SK-N-SH treated with all-trans-retinoic acid at 6 μM for 48 hours (cell line): ENCODE results near the gene SKA2.

ENCODE experiments used
- ATAC-seq: fragments of 200-7000 bp; cut with Tn5 transposase; 3 replicates; pipeline ENCODE4 v1.9.1; 2020; ENCODE audit warnings: mild to moderate bottlenecking, moderate library complexity
- ARNTL ChIP-seq: fragments of 450-650 bp; formaldehyde crosslinking; IDR thresholded peaks from 2 replicates; pipeline ENCODE4 v1.5.0; 2020; ENCODE audit warnings: low read depth, mild to moderate bottlenecking, moderate library complexity, borderline replicate concordance
- BACH2 ChIP-seq: fragments of 250-450 bp; sonication (Bioruptor Pico); IDR thresholded peaks from 2 replicates; pipeline ENCODE4 v1.9.0; 2021; ENCODE audit warnings: mild to moderate bottlenecking, borderline replicate concordance
- CSDC2 ChIP-seq: fragments of 250-450 bp; sonication (Bioruptor Pico); IDR thresholded peaks from 2 replicates; pipeline ENCODE4 v1.5.0; 2020; ENCODE audit warnings: mild to moderate bottlenecking, moderate library complexity
- ESRRG ChIP-seq: fragments of 250-450 bp; sonication (Bioruptor Pico); IDR thresholded peaks from 2 replicates; pipeline ENCODE4 v1.6.1; 2021; ENCODE audit warnings: mild to moderate bottlenecking
- GLIS3 ChIP-seq: fragments of 250-450 bp; sonication (Bioruptor Pico); IDR thresholded peaks from 2 replicates; pipeline ENCODE4 v1.5.0; 2020; ENCODE audit warnings: mild to moderate bottlenecking, moderate library complexity
- ISL1 ChIP-seq: fragments of 250-450 bp; sonication (Bioruptor Pico); IDR thresholded peaks from 2 replicates; pipeline ENCODE4 v2.1.2; 2022; ENCODE audit warnings: mild to moderate bottlenecking, moderate library complexity
- OSR1 ChIP-seq: fragments of 250-450 bp; sonication (Bioruptor Pico); IDR thresholded peaks from 2 replicates; pipeline ENCODE4 v1.8.0; 2022; ENCODE audit warnings: moderate library complexity, mild to moderate bottlenecking, inconsistent platforms
- PPARA ChIP-seq: fragments of 250-450 bp; sonication (Bioruptor Pico); IDR thresholded peaks from 2 replicates; pipeline ENCODE4 v1.5.0; 2020; ENCODE audit warnings: mild to moderate bottlenecking, borderline replicate concordance
- RARB ChIP-seq: fragments of 250-450 bp; sonication (Bioruptor Pico); IDR thresholded peaks from 2 replicates; pipeline ENCODE4 v1.8.0; 2021; ENCODE audit warnings: mild to moderate bottlenecking, moderate library complexity
- SNAI2 ChIP-seq: fragments of 250-450 bp; sonication (Bioruptor Pico); IDR thresholded peaks from 2 replicates; pipeline ENCODE4 v1.5.0; 2020; ENCODE audit warnings: mild to moderate bottlenecking, moderate library complexity
- TCF4 ChIP-seq: fragments of 250-450 bp; sonication (Bioruptor Pico); IDR thresholded peaks from 2 replicates; pipeline ENCODE4 v1.8.0; 2021; ENCODE audit warnings: mild to moderate bottlenecking, moderate library complexity, borderline replicate concordance
- ZC3H10 ChIP-seq: fragments of 250-450 bp; sonication (Bioruptor Pico); IDR thresholded peaks from 2 replicates; pipeline ENCODE4 v1.5.1; 2021; ENCODE audit warnings: mild to moderate bottlenecking, moderate library complexity
- ZFP3 ChIP-seq: fragments of 250-450 bp; sonication (Bioruptor Pico); IDR thresholded peaks from 2 replicates; pipeline ENCODE4 v1.5.0; 2020; ENCODE audit warnings: mild to moderate bottlenecking, moderate library complexity
- ZFP30 ChIP-seq: fragments of 450-650 bp; formaldehyde crosslinking; IDR thresholded peaks from 2 replicates; pipeline ENCODE4 v1.5.0; 2022; ENCODE audit warnings: mild to moderate bottlenecking, moderate library complexity
- ZNF565 ChIP-seq: fragments of 450-650 bp; formaldehyde crosslinking; conservative IDR thresholded peaks from 2 replicates; pipeline ENCODE4 v1.5.0; 2020; ENCODE audit warnings: low read depth, mild to moderate bottlenecking, moderate library complexity
- ZNF70 ChIP-seq: fragments of 450-650 bp; formaldehyde crosslinking; IDR thresholded peaks from 2 replicates; pipeline ENCODE4 v1.5.0; 2020; ENCODE audit warnings: mild to moderate bottlenecking, moderate library complexity
- ZNF8 ChIP-seq: fragments of 450-650 bp; formaldehyde crosslinking; IDR thresholded peaks from 2 replicates; pipeline ENCODE4 v1.5.0; 2020; ENCODE audit warnings: mild to moderate bottlenecking, moderate library complexity
- TF ChIP-seq, protein P1 (sequence below): fragments of 250-450 bp; sonication (Bioruptor Pico); IDR thresholded peaks from 2 replicates; pipeline ENCODE4 v1.8.0; 2021; ENCODE audit warnings: low read depth, mild to moderate bottlenecking, moderate library complexity, borderline replicate concordance
- TF ChIP-seq, protein P2 (sequence below): fragments of 250-450 bp; sonication (Bioruptor Pico); IDR thresholded peaks from 2 replicates; pipeline ENCODE4 v1.5.1; 2020; ENCODE audit warnings: low read depth, mild to moderate bottlenecking, moderate library complexity
- TF ChIP-seq, protein P3 (sequence below): fragments of 250-450 bp; sonication (Bioruptor Pico); IDR thresholded peaks from 2 replicates; pipeline ENCODE4 v1.5.1; 2021; ENCODE audit warnings: mild to moderate bottlenecking, moderate library complexity
- TF ChIP-seq, protein P4 (sequence below): fragments of 250-450 bp; sonication (Bioruptor Pico); IDR thresholded peaks from 2 replicates; pipeline ENCODE4 v1.5.0; 2020; ENCODE audit warnings: mild to moderate bottlenecking, moderate library complexity
- TF ChIP-seq, protein P5 (sequence below): fragments of 250-450 bp; sonication (Bioruptor Pico); IDR thresholded peaks from 2 replicates; pipeline ENCODE4 v1.8.0; 2020; ENCODE audit warnings: mild to moderate bottlenecking, moderate library complexity, borderline replicate concordance

Gene SKA2

DNA sequence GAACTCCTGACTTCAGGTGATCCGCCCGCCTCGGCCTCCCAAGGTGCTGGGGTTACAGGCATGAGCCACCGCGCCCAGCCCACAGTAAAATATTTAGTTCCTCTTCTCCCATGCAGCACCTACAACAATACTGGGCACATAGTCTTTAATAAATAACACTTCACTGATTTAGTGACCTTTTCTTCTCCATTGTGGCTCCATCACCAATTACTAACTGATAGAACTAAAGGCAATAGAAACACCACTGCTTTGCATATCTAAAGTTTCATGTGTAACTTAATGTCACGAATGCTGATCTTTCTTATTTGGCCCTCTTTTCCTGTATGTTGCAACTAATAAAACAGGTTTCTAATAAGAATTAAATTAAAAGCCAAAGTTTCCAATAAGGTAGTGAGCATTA lies 87.2 kb downstream of the SKA2 start:
- no peak for ATAC-seq
- TF ChIP-seq ZNF8 (CRISPR knock-in tag) (no peak), ARNTL (CRISPR knock-in tag) (no peak), ISL1 (CRISPR knock-in tag) (no peak), ZNF70 (no peak), OSR1 (CRISPR knock-in tag) (no peak), CSDC2 (CRISPR knock-in tag) (no peak), TCF4 (no peak), PPARA (CRISPR knock-in tag) (no peak), SNAI2 (CRISPR knock-in tag) (no peak), BACH2 (CRISPR knock-in tag) (no peak), ZFP3 (CRISPR knock-in tag) (no peak), RARB (CRISPR knock-in tag) (no peak), GLIS3 (CRISPR knock-in tag) (no peak), ZNF565 (CRISPR knock-in tag) (no peak), ZC3H10 (CRISPR knock-in tag) (no peak)
- TF ChIP-seq, protein P1, sequence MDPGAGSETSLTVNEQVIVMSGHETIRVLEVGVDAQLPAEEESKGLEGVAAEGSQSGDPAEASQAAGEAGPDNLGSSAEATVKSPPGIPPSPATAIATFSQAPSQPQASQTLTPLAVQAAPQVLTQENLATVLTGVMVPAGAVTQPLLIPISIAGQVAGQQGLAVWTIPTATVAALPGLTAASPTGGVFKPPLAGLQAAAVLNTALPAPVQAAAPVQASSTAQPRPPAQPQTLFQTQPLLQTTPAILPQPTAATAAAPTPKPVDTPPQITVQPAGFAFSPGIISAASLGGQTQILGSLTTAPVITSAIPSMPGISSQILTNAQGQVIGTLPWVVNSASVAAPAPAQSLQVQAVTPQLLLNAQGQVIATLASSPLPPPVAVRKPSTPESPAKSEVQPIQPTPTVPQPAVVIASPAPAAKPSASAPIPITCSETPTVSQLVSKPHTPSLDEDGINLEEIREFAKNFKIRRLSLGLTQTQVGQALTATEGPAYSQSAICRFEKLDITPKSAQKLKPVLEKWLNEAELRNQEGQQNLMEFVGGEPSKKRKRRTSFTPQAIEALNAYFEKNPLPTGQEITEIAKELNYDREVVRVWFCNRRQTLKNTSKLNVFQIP (CRISPR knock-in tag): no peak
- TF ChIP-seq, protein P2, sequence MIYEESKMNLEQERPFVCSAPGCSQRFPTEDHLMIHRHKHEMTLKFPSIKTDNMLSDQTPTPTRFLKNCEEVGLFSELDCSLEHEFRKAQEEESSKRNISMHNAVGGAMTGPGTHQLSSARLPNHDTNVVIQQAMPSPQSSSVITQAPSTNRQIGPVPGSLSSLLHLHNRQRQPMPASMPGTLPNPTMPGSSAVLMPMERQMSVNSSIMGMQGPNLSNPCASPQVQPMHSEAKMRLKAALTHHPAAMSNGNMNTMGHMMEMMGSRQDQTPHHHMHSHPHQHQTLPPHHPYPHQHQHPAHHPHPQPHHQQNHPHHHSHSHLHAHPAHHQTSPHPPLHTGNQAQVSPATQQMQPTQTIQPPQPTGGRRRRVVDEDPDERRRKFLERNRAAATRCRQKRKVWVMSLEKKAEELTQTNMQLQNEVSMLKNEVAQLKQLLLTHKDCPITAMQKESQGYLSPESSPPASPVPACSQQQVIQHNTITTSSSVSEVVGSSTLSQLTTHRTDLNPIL: no peak
- TF ChIP-seq, protein P3, sequence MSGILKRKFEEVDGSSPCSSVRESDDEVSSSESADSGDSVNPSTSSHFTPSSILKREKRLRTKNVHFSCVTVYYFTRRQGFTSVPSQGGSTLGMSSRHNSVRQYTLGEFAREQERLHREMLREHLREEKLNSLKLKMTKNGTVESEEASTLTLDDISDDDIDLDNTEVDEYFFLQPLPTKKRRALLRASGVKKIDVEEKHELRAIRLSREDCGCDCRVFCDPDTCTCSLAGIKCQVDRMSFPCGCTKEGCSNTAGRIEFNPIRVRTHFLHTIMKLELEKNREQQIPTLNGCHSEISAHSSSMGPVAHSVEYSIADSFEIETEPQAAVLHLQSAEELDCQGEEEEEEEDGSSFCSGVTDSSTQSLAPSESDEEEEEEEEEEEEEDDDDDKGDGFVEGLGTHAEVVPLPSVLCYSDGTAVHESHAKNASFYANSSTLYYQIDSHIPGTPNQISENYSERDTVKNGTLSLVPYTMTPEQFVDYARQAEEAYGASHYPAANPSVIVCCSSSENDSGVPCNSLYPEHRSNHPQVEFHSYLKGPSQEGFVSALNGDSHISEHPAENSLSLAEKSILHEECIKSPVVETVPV (CRISPR knock-in tag): no peak
- TF ChIP-seq, protein P4, sequence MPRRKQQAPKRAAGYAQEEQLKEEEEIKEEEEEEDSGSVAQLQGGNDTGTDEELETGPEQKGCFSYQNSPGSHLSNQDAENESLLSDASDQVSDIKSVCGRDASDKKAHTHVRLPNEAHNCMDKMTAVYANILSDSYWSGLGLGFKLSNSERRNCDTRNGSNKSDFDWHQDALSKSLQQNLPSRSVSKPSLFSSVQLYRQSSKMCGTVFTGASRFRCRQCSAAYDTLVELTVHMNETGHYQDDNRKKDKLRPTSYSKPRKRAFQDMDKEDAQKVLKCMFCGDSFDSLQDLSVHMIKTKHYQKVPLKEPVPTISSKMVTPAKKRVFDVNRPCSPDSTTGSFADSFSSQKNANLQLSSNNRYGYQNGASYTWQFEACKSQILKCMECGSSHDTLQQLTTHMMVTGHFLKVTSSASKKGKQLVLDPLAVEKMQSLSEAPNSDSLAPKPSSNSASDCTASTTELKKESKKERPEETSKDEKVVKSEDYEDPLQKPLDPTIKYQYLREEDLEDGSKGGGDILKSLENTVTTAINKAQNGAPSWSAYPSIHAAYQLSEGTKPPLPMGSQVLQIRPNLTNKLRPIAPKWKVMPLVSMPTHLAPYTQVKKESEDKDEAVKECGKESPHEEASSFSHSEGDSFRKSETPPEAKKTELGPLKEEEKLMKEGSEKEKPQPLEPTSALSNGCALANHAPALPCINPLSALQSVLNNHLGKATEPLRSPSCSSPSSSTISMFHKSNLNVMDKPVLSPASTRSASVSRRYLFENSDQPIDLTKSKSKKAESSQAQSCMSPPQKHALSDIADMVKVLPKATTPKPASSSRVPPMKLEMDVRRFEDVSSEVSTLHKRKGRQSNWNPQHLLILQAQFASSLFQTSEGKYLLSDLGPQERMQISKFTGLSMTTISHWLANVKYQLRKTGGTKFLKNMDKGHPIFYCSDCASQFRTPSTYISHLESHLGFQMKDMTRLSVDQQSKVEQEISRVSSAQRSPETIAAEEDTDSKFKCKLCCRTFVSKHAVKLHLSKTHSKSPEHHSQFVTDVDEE (CRISPR knock-in tag): no peak

DNA sequence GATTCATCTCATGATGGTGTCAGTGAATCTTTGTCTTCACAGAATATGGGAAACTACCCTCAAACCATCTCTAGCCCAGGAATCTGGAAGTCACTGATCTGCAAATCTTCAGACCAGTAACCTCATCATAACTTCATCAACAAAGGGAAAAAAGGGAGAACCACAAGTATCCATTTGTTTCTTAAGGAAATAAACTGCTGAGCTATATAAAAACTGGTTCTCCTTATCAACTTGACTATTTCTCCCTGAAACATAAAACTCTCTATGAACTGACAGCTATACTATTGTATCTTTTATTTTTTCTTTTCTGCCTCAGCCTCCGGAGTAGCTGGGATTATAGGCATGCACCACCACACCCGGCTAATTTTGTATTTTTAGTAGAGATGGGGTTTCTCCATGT lies 87.6 kb downstream of the SKA2 start:
- no peak for ATAC-seq
- TF ChIP-seq ZFP30 (CRISPR knock-in tag) (no peak), GLIS3 (CRISPR knock-in tag) (no peak), TCF4 (no peak), SNAI2 (CRISPR knock-in tag) (no peak), ZNF565 (CRISPR knock-in tag) (no peak), ZNF8 (CRISPR knock-in tag) (no peak), PPARA (CRISPR knock-in tag) (no peak), RARB (CRISPR knock-in tag) (no peak), ISL1 (CRISPR knock-in tag) (no peak), BACH2 (CRISPR knock-in tag) (no peak), ESRRG (CRISPR knock-in tag) (no peak)
- TF ChIP-seq, protein P1 (CRISPR knock-in tag): no peak
- TF ChIP-seq, protein P5, sequence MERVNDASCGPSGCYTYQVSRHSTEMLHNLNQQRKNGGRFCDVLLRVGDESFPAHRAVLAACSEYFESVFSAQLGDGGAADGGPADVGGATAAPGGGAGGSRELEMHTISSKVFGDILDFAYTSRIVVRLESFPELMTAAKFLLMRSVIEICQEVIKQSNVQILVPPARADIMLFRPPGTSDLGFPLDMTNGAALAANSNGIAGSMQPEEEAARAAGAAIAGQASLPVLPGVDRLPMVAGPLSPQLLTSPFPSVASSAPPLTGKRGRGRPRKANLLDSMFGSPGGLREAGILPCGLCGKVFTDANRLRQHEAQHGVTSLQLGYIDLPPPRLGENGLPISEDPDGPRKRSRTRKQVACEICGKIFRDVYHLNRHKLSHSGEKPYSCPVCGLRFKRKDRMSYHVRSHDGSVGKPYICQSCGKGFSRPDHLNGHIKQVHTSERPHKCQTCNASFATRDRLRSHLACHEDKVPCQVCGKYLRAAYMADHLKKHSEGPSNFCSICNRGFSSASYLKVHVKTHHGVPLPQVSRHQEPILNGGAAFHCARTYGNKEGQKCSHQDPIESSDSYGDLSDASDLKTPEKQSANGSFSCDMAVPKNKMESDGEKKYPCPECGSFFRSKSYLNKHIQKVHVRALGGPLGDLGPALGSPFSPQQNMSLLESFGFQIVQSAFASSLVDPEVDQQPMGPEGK (CRISPR knock-in tag): no peak
- TF ChIP-seq, protein P2: no peak
- TF ChIP-seq, all 23 proteins: peak for 0
